Trophoblast cell (in vitro differentiated cells and primary cell): ENCODE results near the gene MCF2L2.

ENCODE experiments used
- DNase-seq, 2 donors: peaks; one replicate each; pipeline ENCODE4 v3.0.0-alpha.2; 2016
- H2AFZ ChIP-seq: 2 replicates; pipeline ENCODE4 v1.6.1; 2013; ENCODE audit warnings: low read length, moderate library complexity, mild to moderate bottlenecking; ENCODE audit not compliant: insufficient read depth, poor library complexity
- H2AK5ac ChIP-seq: 2 replicates; pipeline ENCODE4 v1.6.1; 2013; ENCODE audit warnings: mild to moderate bottlenecking, low read length
- H2BK120ac ChIP-seq: 2 replicates; pipeline ENCODE4 v1.6.1; 2013; ENCODE audit warnings: low read length, mild to moderate bottlenecking, moderate library complexity; ENCODE audit not compliant: insufficient read depth, poor library complexity
- H2BK12ac ChIP-seq: 2 replicates; pipeline ENCODE4 v1.6.1; 2013; ENCODE audit warnings: mild to moderate bottlenecking, low read length, moderate library complexity
- H2BK5ac ChIP-seq: 2 replicates; pipeline ENCODE4 v1.6.1; 2013; ENCODE audit warnings: low read length, low read depth, moderate library complexity, mild to moderate bottlenecking; ENCODE audit not compliant: poor library complexity
- H3K14ac ChIP-seq: 2 replicates; pipeline ENCODE4 v1.6.1; 2013; ENCODE audit warnings: mild to moderate bottlenecking, low read length
- H3K18ac ChIP-seq: 2 replicates; pipeline ENCODE4 v1.6.1; 2013; ENCODE audit warnings: mild to moderate bottlenecking, low read length
- H3K23ac ChIP-seq: 2 replicates; pipeline ENCODE4 v1.6.1; 2013; ENCODE audit warnings: low read length
- H3K27ac ChIP-seq: 2 replicates; pipeline ENCODE4 v1.5.1; 2013; ENCODE audit warnings: low read depth, mild to moderate bottlenecking, inconsistent platforms, low read length, moderate library complexity
- H3K27me3 ChIP-seq: 2 replicates; pipeline ENCODE4 v1.6.1; 2013; ENCODE audit warnings: inconsistent platforms, mild to moderate bottlenecking, low read length, moderate library complexity; ENCODE audit not compliant: insufficient read depth
- H3K36me3 ChIP-seq, 2 experiments: 1 replicate in 1 of 2; 2 replicates in 1 of 2; pipeline ENCODE4 v1.6.1; 2013; ENCODE audit warnings: low read length in 2 of 2, mild to moderate bottlenecking in 2 of 2, moderate library complexity in 1 of 2; ENCODE audit not compliant: insufficient read depth in 2 of 2, control insufficient read depth in 1 of 2
- H3K4ac ChIP-seq: 2 replicates; pipeline ENCODE4 v1.6.1; 2013; ENCODE audit warnings: low read depth, mild to moderate bottlenecking, low read length, moderate library complexity
- H3K4me1 ChIP-seq, 2 experiments: 1 replicate in 1 of 2; 2 replicates in 1 of 2; pipeline ENCODE4 v1.6.1; 2013; ENCODE audit warnings: low read length in 2 of 2, mild to moderate bottlenecking in 2 of 2, moderate library complexity in 1 of 2; ENCODE audit not compliant: insufficient read depth in 2 of 2, control insufficient read depth in 1 of 2
- H3K4me2 ChIP-seq: 2 replicates; pipeline ENCODE4 v1.6.1; 2013; ENCODE audit warnings: inconsistent platforms, mild to moderate bottlenecking, low read length, moderate library complexity
- H3K4me3 ChIP-seq: 2 replicates; pipeline ENCODE4 v1.5.1; 2013; ENCODE audit warnings: mild to moderate bottlenecking, low read depth, low read length, inconsistent platforms
- H3K79me1 ChIP-seq: one replicate; pipeline ENCODE4 v1.6.1; 2013; ENCODE audit warnings: low read length
- H3K79me2 ChIP-seq: 2 replicates; pipeline ENCODE4 v1.6.1; 2013; ENCODE audit warnings: low read length, mild to moderate bottlenecking; ENCODE audit not compliant: control insufficient read depth, insufficient read depth, poor library complexity
- H3K9ac ChIP-seq: 2 replicates; pipeline ENCODE4 v1.6.1; 2013; ENCODE audit warnings: mild to moderate bottlenecking, low read length
- H3K9me3 ChIP-seq: 2 replicates; pipeline ENCODE4 v1.6.1; 2013; ENCODE audit warnings: low read depth, mild to moderate bottlenecking, control low read depth, inconsistent platforms, low read length; ENCODE audit not compliant: insufficient read depth
- H4K12ac ChIP-seq: 2 replicates; pipeline ENCODE4 v1.6.1; 2013; ENCODE audit warnings: low read depth, mild to moderate bottlenecking, low read length, moderate library complexity
- H4K8ac ChIP-seq: 2 replicates; pipeline ENCODE4 v1.6.1; 2013; ENCODE audit warnings: low read depth, mild to moderate bottlenecking, low read length, moderate library complexity
- H4K91ac ChIP-seq: one replicate; pipeline ENCODE4 v1.6.1; 2013; ENCODE audit warnings: low read depth, mild to moderate bottlenecking, low read length, moderate library complexity
- WGBS: extraction: QIAGEN DNeasy Blood & Tissue Kit; methylation state at CpG from one replicate; pipeline ENCODE4 v1.1.7; 2013; ENCODE audit warnings: missing lambda C conversion rate; ENCODE audit not compliant: insufficient read length, insufficient coverage; ENCODE audit errors: extremely low coverage; 5-methylcytosine and 5-hydroxymethylcytosine counted together

The MCF2L2 gene

GRCh38 chr3:183438735-183439134 is 10.3 kb upstream of the MCF2L2 start:
- DNase-seq = no peak
- H2BK5ac ChIP-seq = no peak overlapping the region
- H3K36me3 ChIP-seq = no peaks in the 10 kb centered on the region
- H3K9me3 ChIP-seq = peaks cover 2% of the 10 kb centered on the region
- H4K12ac ChIP-seq = no peak overlapping the region
- no peak overlapping the region for H3K23ac ChIP-seq
- H2BK12ac ChIP-seq = no peak overlapping the region
- no peak overlapping the region for H2AFZ ChIP-seq
- no peak overlapping the region for H3K14ac ChIP-seq
- H3K4me2 ChIP-seq = no peak overlapping the region
- H3K27me3 ChIP-seq = no peaks in the 10 kb centered on the region
- H3K18ac ChIP-seq = no peak overlapping the region
- H3K9ac ChIP-seq = no peak overlapping the region
- no peak overlapping the region for H4K91ac ChIP-seq
- H3K79me1 ChIP-seq = no peaks in the 10 kb centered on the region
- H3K27ac ChIP-seq = no peak overlapping the region
- no peak overlapping the region for H2AK5ac ChIP-seq
- H3K4me1 ChIP-seq = no peaks in the 10 kb centered on the region
- no peak overlapping the region for H4K8ac ChIP-seq
- no CpG with 5 or more reads among the region's 1 CpG for WGBS
- H3K4ac ChIP-seq = no peak overlapping the region
- no peak overlapping the region for H3K4me3 ChIP-seq
- no peak overlapping the region for H2BK120ac ChIP-seq
- no peaks in the 10 kb centered on the region for H3K79me2 ChIP-seq

GRCh38 chr3:183437666-183438564 is 9.5 kb upstream of the MCF2L2 start:
- Histone ChIP-seq H4K12ac (no peak overlapping the region), H3K36me3 (no peaks in the 10 kb centered on the region), H3K23ac (no peak overlapping the region), H2AFZ (no peak overlapping the region), H3K79me2 (no peaks in the 10 kb centered on the region), H3K27ac (no peak overlapping the region), H2BK5ac (no peak overlapping the region), H3K4me1 (no peaks in the 10 kb centered on the region), H3K9ac (no peak overlapping the region), H4K91ac (no peak overlapping the region), H3K9me3 (no peaks in the 10 kb centered on the region), H3K18ac (no peak overlapping the region), H3K14ac (no peak overlapping the region), H3K4me3 (no peak overlapping the region), H3K27me3 (no peaks in the 10 kb centered on the region), H2AK5ac (no peak overlapping the region), H3K4me2 (no peak overlapping the region), H2BK120ac (no peak overlapping the region), H3K4ac (no peak overlapping the region), H4K8ac (no peak overlapping the region), H3K79me1 (no peaks in the 10 kb centered on the region), H2BK12ac (no peak overlapping the region)
- WGBS = no CpG with 5 or more reads among the region's 6 CpGs
- no peak for DNase-seq

- H3K9ac ChIP-seq = no peak overlapping the region
- no peak overlapping the region for H4K91ac ChIP-seq
- H4K12ac ChIP-seq = no peak overlapping the region
- no peak overlapping the region for H2BK12ac ChIP-seq
- H3K14ac ChIP-seq = no peak overlapping the region
- no peaks in the 10 kb centered on the region for H3K9me3 ChIP-seq
- H3K4ac ChIP-seq = no peak overlapping the region
- no peak overlapping the region for H3K27ac ChIP-seq
- no peak overlapping the region for H3K23ac ChIP-seq
- DNase-seq = no peak
- H3K4me3 ChIP-seq = no peak overlapping the region
- no peak overlapping the region for H2AK5ac ChIP-seq
- no peak overlapping the region for H3K4me2 ChIP-seq
- H3K18ac ChIP-seq = no peak overlapping the region
- H2BK120ac ChIP-seq = no peak overlapping the region
- no peaks in the 10 kb centered on the region for H3K4me1 ChIP-seq
- H3K36me3 ChIP-seq = no peaks in the 10 kb centered on the region
- H3K79me2 ChIP-seq = no peaks in the 10 kb centered on the region
- H2BK5ac ChIP-seq = no peak overlapping the region
- H2AFZ ChIP-seq = no peak overlapping the region
- H3K79me1 ChIP-seq = no peaks in the 10 kb centered on the region
- no peak overlapping the region for H4K8ac ChIP-seq
- no CpG with 5 or more reads among the region's 1 CpG for WGBS
- H3K27me3 ChIP-seq = no peaks in the 10 kb centered on the region
Observed at GRCh38 chr3:183437061-183437460, 8.6 kb upstream of the MCF2L2 start.

- no peaks in the 10 kb centered on the region for H3K4me1 ChIP-seq
- H3K4ac ChIP-seq = no peak overlapping the region
- H3K18ac ChIP-seq = no peak overlapping the region
- no peaks in the 10 kb centered on the region for H3K9me3 ChIP-seq
- H4K8ac ChIP-seq = no peak overlapping the region
- no peaks in the 10 kb centered on the region for H3K79me2 ChIP-seq
- H3K23ac ChIP-seq = no peak overlapping the region
- H2BK5ac ChIP-seq = no peak overlapping the region
- H3K4me2 ChIP-seq = no peak overlapping the region
- H3K27me3 ChIP-seq = no peaks in the 10 kb centered on the region
- H2AFZ ChIP-seq = no peak overlapping the region
- H3K14ac ChIP-seq = no peak overlapping the region
- H2BK12ac ChIP-seq = no peak overlapping the region
- no peak overlapping the region for H4K12ac ChIP-seq
- WGBS = no CpG with 5 or more reads among the region's 1 CpG
- no peak overlapping the region for H3K9ac ChIP-seq
- no peaks in the 10 kb centered on the region for H3K36me3 ChIP-seq
- H3K79me1 ChIP-seq = no peaks in the 10 kb centered on the region
- H2AK5ac ChIP-seq = no peak overlapping the region
- no peak overlapping the region for H3K4me3 ChIP-seq
- DNase-seq = no peak
- H2BK120ac ChIP-seq = no peak overlapping the region
- no peak overlapping the region for H4K91ac ChIP-seq
- no peak overlapping the region for H3K27ac ChIP-seq
Observed at GRCh38 chr3:183435661-183436060, 7.2 kb upstream of the MCF2L2 start.
